CD4-positive, alpha-beta T cell treated with Interleukin-6 at 100 ng/mL for 8 hours (primary cell): ENCODE data around the gene TNS1.
"Not testable (repeated sequence)": the region's sequence is repeated elsewhere in the genome, so short reads cannot be mapped to it uniquely, and the experiment has no call there.

Experiments used
- DNase-seq: peaks from one replicate; pipeline ENCODE4 v3.0.0-alpha.2; 2020; ENCODE audit warnings: mixed read lengths, low spot score

TNS1 gene

DNA sequence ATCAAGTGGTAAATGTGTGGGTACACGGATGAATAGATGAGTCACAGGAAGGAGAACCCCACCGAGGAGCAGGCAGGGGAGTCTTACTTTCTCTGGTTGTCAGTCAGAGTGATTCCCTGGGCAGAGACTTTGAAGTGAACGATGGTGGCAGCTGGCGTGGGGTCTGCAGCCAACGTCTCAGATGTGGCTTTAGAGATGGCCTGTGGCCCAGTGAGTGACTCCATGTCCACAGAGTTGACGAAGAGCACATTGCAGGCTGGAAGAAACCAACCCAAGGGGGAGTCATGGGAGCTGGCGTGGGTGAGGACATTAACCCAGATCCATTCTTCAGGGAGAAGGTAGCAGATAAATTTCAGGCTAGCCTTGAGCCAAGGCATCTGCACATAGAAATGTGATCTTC lies 193.1 kb downstream of the TNS1 start:
- DNase-seq: no peak

DNA sequence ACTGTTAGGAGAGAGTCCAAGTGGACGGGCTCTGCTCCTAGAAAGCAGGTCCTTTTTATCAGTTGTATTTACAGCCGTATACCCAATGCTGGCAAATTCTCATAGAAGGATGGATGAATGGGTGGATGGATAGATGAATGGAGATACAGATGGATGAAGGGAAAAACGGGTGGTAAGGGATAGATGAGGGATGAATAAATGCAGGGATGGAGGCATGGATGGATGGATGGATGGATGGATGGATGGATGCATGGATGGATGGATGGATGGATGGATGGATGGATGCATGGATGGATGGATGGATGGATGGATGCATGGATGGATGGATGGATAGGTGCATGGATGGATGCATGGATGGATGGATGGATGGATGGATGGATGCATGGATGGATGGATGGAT lies 193.8 kb downstream of the TNS1 start:
- DNase-seq: not testable (repeated sequence)

DNA sequence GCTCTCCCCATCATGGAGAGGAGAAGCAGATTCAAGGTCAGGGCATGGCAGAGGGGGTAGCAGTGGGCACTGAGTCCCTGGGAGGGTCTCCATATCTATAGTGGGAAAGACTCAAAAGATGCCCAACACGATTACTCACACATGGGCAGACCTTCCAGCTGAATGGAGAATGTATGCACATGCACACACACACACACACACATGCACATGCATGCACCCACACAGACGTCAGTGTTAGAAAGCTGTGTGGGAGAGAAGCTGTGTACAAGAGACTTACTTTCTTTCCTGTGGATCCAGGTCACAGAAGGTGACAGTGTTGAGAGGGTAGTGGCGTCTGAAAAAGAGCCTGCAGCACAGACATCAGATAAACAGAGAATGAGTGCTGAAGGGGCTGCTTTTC lies 194.5 kb downstream of the TNS1 start:
- DNase-seq: no peak

DNA sequence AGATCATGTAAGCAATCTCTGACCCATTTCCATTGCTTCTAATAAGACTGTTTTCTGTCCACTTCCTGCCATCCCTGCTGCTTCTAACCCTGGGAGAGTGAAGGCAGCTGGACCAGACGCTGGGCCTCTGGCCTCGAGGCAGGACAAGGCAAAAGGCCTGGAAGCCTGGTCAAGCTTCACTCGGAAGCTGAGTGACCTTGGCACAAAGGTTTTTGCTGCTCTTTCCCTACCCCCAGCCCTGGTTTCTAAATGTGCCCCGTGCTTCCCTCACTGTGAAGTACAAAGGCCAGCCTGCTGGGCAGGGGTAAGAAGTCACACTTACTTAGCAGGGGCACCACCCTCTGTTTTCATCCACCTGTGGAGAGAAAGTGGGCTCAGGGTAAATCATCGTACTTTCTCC lies 195.0 kb downstream of the TNS1 start:
- DNase-seq: no peak

DNA sequence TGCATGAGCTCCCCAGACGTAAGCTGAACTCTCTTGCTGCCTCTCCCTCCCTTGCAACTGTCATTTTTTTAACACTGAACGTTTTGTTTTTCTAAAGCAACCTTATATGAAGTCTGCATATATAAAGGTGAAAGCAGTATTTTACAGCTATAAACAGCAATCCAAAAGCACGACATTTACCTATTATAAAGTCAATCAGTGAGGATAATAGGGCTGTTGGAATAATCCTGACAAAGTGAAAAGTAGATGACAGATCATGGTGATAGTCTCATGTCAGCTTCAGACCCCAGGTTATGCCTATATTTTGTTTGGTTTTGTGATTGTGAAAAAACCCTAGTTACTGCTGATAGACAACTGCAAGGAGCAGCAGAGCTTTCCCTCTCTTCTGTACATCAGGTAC lies 195.8 kb downstream of the TNS1 start:
- no peak for DNase-seq

DNA sequence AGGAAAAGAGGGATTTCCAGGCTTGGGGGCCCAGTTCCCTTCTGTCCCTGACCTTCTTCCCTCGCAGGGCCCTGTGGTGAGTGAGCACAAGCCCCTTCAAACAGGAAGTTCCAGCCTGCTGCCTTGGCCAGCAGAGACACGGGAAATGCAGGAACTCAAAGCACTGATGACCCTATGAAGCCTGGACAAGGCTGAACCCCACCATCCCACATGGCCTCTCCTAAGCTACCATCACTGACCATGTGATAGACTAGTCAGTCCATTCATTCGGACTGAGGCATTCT lies 196.4 kb downstream of the TNS1 start:
- no peak for DNase-seq

DNA sequence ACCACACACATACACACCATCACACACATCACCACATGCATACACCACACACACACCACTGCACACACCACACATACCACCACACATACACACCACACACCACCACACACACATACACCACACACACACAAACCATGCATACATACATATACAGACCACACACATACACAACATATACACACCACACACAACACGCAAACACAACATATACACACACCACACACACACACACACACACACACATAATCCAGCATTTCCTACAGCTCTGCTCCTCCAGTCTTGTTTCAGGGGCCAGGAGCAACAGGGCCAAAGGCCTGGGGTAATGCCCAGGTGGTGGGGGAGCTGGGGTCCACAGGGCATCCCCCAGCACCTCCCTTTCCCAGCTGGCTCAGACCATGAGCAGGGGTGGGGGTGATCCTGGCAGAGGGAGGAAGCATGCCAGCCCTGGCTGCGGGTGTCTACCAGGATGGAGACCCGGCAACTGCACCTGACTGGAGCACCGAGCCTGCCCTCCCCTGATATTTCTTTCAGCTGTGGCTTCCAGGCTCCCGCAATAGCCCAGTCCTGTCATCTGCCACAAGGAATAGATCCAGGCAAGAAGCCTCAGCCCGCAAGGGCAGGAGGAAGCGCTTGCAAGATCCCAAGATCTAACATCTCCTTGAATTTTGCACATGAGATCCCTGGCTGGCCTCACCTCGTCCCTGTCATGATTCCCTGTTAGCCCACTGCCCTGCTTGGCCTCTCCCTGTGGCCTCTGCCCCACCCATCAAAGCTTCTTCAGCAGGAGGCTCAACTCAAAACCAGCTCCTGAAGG lies 196.9 kb downstream of the TNS1 start:
- DNase-seq: no peak

DNA sequence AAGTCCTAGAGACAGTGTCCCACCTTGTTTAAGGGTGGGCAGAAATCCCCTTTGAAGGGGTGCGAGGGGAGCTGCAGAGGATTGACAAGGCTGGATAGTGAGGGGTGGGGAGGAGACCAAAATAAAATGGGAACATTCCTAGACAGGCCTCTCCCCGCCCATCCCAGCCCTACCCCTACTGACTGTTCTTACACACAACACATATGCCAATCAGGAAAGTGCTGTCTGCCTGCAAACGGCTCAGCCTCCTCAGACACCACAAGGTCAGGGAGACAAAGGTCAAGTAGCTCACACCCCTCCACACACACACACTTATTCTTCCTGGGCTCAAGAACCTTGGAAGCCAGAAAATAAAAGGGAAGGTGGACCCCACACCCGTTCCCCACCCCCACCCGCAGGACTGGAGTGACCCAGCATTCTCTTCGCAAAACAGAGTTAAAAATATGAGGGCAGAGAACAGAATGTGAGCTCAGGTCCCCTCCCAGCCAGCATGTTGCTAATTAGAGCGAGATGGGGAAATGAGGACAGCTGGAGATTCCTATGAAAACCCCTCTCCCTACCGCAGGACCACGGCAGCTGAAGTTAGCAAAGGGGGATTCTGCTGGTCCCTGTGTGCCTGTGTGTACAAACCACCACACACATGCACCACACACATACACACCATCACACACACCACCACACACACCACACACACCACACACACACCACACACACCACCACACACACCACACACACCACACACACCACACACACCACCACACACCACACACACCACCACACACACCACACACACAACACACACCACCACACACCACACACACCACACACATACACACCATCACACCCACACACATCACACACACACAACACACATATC lies 197.8 kb downstream of the TNS1 start:
- no peak for DNase-seq

DNA sequence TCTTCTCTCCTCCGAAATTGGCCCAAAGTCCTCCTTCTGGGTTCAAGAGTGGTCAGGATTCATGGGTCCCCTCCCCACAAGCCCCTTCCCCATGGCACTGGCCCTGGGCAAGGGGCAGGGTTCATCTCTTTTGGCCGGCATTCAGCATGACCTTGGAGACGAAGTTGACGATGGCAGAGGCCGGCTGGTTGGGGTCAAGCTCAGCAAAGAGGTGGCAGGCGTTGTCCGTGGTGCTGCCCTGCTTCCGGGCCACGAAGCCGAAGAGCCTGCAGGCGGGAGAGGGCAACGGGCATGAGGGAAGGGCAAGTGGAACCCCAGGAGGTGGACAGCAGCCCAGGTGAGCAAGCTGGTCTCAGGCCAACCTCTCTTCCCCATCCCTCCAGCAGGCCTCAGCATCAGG lies 198.5 kb downstream of the TNS1 start:
- DNase-seq: no peak

DNA sequence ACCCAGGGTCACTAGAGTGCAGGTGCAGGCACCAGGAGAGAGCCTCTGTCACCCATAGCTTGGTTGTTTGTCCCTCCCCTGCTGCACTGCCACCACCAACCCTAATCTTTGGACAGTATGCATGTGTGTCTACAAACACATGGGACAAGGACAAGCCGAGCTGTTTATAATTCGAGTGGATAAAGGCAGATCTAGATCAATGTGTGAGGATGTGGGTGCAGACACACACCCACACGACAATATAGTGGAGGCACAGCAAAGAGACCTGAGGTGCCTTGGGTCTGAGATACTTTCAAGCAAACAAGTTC lies 199.2 kb downstream of the TNS1 start:
- no peak for DNase-seq

DNA sequence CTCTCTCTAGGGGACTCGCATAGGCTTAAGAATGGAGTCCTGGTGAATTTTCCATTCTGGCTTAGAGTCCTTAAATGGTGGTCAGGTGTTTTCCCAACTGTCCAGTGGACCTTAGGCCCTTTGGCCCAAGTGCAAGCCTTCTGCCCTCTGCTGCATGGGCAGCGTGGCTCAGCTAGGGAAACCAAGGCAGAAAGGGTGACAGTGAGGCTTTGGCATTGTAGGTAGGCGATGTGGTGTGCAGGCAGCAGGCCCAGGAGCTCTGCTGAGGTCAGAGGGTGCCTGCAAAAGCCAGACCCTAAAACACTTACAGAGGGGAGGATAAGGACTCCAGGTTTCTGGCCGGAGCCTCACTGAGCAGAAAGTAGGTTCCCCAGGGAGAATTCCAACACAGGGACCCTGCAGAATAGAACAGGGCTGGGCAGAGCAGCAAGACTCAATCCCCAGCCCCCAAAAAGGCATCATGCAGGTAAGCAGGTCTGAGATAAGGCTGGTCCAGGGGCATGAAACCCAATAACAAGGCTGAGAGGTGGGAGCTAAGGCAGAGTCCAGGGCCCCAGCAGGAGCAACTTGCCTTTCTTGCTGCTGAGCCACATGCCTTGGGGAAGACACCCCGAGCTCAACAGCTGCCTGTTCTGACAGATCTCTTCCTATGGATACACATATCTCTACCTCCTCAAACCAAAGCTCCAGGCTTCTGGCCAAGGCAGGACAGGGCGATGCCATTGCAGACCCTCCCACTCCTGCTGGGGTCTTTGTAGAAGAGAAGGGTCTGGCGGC lies 199.7 kb downstream of the TNS1 start:
- DNase-seq: no peak

DNA sequence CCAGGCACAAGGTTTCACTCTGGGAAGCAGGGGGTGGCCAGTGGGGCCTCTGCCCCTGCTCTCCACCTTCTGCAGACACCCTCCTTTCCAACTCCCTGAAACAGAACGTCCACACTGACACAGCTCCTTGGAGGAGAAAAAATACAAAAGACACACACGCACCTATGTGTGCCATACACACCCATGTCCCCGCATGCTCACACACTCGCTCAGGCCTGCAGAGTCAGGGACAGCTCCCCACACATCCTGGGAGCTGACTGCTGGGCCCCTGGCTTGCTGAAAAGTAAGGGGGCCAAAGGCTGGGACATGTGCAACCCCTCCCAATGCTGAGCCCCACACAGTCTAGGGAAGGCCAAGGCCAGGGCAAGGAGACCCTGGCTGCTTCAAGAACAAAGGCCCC lies 200.5 kb downstream of the TNS1 start:
- DNase-seq: no peak

DNA sequence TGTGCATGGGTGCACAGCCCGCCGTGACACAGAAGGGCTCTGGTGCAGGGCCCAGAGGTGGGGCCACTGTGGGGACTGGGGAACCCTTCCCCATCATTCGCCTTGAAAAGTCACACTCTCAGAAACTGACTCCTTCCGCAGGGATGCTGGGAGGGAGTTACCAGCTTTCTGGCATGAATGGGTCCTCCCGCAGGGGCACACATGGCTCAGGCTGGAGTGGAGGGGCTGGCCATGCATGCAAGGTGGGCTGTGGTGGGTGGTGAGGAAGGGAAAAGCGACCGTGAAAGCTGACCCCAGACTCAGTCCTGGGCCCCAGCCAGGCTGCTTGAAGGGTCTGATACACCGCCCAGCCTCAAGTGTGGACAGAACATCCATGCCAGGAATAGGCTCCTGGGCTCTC lies 201.1 kb downstream of the TNS1 start:
- DNase-seq: no peak

DNA sequence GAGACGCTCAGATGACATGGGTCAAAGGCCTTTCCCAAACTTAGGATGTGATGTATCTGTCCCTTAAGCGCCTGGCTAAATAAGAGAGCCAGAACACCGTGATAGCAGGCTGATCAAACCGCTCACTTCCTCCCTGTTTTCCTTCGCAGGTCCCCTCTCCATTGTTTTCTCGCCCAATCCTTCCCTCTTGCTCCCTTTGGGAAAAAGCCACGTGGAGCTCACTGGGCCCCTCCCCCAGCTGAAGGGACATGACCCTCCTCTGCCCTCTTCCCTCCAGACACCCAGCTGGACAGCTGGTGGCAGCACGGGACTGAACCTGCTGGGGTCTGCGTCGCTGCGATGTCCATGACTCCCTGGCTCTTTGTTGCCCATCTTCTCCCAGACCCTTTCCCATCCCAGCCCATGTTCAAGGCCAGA lies 201.7 kb downstream of the TNS1 start:
- no peak for DNase-seq

DNA sequence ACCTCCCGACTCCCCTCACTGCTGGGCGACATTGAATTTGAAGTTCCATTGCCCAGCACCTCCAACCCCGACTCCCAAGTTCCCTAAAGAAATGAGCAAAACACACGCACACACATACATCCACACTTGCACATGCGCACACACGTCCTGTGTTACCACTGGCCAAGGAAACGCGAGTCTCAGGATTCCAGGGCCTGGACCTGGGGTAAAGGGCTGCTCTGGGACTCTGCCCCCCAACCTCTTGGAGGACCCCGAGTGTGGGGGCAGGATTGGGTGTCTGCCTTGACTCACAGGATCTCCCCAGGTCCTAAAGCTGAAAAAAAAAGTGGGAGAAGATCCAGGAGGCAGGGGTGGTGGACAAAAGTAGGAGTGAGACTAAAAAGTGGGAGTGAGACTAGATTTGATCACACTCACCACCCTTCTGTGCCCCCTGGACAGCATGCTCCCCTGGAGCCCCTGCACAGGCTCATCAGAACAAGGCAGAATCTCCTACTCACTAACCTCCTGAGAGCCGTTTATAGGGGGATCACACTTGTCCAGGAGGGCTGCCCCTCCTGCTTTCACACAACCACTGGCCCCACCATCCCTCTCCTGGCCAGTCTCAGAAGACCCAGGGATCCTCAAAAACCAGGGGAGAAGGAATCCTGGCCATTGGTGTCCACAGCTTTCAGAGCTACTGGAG lies 202.2 kb downstream of the TNS1 start:
- DNase-seq: no peak

DNA sequence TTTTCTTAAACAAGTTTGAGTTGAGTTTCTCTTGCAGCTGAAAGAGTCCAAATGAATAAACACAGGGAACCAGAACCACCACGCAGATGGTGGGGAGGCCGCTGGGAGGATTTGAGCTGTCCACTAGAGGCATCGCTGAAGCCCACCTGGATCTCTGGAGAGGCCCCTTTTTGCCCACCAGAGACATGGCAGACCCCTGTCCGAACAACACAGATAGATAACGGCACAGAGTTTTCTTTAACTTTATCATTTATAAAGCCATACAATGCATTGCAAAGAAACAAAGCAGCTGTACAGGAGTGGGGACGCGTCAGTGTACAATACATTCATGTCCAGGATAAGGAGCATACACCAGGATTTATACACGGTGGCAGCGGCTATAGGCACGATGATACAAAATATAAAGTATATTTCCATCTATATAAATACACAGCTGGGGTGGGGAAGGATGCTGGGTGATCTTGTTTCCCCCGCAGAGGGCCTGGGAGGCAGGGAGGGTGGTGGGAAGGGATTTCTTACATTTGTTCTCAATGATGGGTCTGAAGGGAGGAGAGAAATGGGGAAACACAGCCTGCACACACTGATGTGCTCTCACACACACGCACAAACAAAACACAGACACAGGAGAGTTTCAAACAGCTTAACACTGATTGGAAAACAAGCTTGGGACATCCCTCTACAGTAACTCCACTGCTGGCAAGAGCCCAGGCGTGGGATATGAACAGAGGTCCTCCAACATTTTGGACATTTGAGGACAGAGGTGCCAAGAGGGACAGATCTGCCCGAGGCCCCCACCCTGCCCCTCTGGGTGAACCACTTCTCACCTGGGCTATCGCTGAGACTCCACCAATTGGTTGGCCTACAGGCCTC lies 203.0 kb downstream of the TNS1 start:
- DNase-seq: no peak

DNA sequence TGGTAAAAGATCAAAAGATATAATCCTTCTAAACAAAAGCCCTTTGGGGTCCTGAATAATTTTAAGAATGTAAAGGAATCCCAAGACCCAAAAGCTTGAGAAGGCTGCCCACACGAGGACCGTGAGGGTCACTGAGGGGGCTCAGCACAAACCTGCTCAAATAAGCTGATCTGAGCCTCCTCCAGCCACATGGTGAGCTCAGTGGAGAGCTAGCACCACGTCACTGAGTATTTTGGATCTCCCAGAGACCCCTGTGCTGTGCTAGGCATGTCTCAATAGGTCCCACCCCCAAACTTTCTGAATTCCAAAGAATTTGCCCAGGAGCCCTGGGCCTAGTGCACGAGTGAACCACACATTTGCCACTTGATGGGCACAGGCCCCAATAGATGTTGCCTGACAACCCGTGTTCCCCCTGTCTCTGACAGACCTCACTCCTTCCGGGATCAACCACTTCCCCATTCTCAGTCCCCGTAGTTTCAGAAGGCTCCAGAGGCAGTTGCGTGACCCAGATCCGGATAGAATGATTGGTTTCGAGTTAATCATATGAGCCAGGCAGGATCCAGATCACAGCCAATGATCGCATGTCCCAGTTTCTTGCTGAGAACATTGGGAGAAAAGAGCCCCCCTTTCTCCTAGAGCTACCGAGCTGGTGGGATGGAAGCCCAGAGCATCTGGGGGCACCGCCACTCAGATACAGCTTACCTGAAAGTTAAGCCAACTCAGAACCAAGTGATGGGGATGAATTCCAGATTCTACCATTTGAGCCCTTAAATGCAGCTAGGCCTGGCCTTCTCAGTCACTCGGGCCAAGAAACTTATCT lies 203.8 kb downstream of the TNS1 start:
- no peak for DNase-seq

DNA sequence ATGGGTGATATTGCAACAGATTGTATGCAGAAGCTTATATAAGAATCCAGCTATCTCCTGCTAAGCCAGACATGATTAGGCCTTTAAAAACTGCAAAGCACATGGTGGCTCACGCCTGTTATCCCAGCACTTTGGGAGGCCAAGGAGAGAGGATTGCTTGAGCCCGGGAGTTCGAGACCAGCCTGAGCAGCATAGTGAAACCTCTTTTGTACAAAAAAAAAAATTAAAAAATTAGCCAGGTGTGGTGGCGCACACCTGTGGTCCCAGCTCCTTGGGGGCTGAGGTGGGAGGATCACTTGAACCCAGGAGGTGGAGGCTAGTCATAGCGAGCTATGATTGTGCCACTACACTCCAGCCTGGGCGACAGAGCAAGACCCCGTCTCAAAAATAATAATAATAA lies 204.6 kb downstream of the TNS1 start:
- DNase-seq: no peak

DNA sequence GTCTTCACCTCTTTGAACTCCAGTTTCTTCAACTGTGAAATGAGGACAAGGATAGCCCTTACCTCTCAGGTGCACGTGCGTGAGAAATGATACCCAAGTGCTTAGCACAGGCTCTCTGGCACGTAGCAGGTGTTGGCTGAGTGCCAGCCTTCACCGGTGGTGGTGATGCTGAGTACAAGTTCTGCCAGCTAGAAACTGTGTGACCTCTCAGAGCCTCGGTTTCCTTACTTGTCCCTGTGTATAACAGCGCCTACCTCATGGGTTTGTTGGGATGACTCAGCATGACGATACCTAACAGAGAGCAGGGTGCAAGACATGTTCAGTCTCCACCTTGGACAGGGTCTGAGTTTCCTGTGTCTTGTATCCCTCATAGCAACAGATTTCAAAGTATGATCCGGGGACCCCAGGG lies 205.1 kb downstream of the TNS1 start:
- no peak for DNase-seq

DNA sequence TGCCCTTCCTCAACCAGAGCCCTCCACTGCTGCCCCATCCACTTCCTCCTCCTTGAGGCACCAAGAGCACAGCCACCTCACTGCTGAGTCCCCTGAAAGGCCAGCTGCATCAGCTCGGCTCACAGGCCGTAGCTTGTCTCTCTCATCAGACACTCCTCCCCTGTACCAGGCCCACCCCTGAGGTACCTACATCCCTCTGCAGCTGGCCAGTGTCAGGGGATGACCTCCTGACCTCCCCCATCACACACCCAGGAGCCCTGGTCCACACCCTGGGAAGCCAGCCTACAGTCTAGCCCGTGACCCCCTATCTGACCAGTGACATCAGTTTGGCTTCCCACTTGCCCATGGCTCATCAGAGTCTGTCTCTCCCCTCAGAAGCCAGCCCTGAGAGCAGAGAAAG lies 205.6 kb downstream of the TNS1 start:
- DNase-seq: no peak
